HEK293T (cell line): Measurements from ENCODE around the gene UBE2O.

Experiments used
- CTCF ChIA-PET: fragments of 350-600 bp; formaldehyde crosslinking; extraction: SDS; loops from one replicate; lab custom pipeline; 2021; ENCODE audit warnings: antibody characterized with exemption, inconsistent platforms; lab: Yijun Ruan, JAX
- POLR2A ChIA-PET: fragments of 350-600 bp; formaldehyde crosslinking; extraction: SDS; loops from one replicate; lab custom pipeline; 2020; ENCODE audit warnings: antibody characterized with exemption, inconsistent platforms; lab: Yijun Ruan, JAX
- DNase-seq: peaks from one replicate; pipeline ENCODE4 v3.0.0; 2012; ENCODE audit warnings: mixed read lengths; ENCODE audit errors: extremely low spot score
- ARNT ChIP-seq: fragments of 450-650 bp; IDR thresholded peaks from 2 replicates; pipeline ENCODE4 v1.6.1; 2017; ENCODE audit warnings: mild to moderate bottlenecking
- BHLHE40 ChIP-seq: fragments of 450-650 bp; IDR thresholded peaks from 2 replicates; pipeline ENCODE4 v1.6.1; 2016; ENCODE audit warnings: mild to moderate bottlenecking, moderate library complexity, borderline replicate concordance
- CTBP1 ChIP-seq: fragments of 450-650 bp; IDR thresholded peaks from 2 replicates; pipeline ENCODE4 v1.6.1; 2016; ENCODE audit warnings: borderline replicate concordance
- ELF4 ChIP-seq: fragments of 450-650 bp; IDR thresholded peaks from 2 replicates; pipeline ENCODE4 v1.6.1; 2017; ENCODE audit warnings: antibody characterized with exemption
- FOXA1 ChIP-seq: fragments of 450-650 bp; IDR thresholded peaks from 2 replicates; pipeline ENCODE4 v1.6.1; 2016; ENCODE audit warnings: mild to moderate bottlenecking
- FOXK2 ChIP-seq: fragments of 450-650 bp; IDR thresholded peaks from 2 replicates; pipeline ENCODE4 v1.6.1; 2016; ENCODE audit warnings: mild to moderate bottlenecking
- FOXM1 ChIP-seq: fragments of 450-650 bp; IDR thresholded peaks from 2 replicates; pipeline ENCODE4 v1.6.1; 2017; ENCODE audit warnings: mild to moderate bottlenecking, borderline replicate concordance
- HDGF ChIP-seq: fragments of 450-650 bp; IDR thresholded peaks from 2 replicates; pipeline ENCODE4 v1.6.1; 2017; ENCODE audit warnings: antibody characterized with exemption, borderline replicate concordance
- L3MBTL2 ChIP-seq: fragments of 450-650 bp; conservative IDR thresholded peaks from 2 replicates; pipeline ENCODE4 v1.6.1; 2016; ENCODE audit warnings: mild to moderate bottlenecking
- LEF1 ChIP-seq: fragments of 450-650 bp; IDR thresholded peaks from 2 replicates; pipeline ENCODE4 v1.6.1; 2017; ENCODE audit warnings: mild to moderate bottlenecking, borderline replicate concordance
- NFRKB ChIP-seq: fragments of 450-650 bp; IDR thresholded peaks from 2 replicates; pipeline ENCODE4 v1.6.1; 2016; ENCODE audit warnings: mild to moderate bottlenecking, moderate library complexity
- PKNOX1 ChIP-seq: fragments of 450-650 bp; IDR thresholded peaks from 2 replicates; pipeline ENCODE4 v1.6.1; 2016
- SP1 ChIP-seq: fragments of 450-650 bp; IDR thresholded peaks from 2 replicates; pipeline ENCODE4 v1.6.1; 2017
- SUZ12 ChIP-seq: fragments of 450-650 bp; IDR thresholded peaks from 2 replicates; pipeline ENCODE4 v1.6.1; 2016; ENCODE audit warnings: mild to moderate bottlenecking
- TARDBP ChIP-seq: fragments of 450-650 bp; IDR thresholded peaks from 2 replicates; pipeline ENCODE4 v1.6.1; 2016
- ZNF384 ChIP-seq: fragments of 450-650 bp; IDR thresholded peaks from 2 replicates; pipeline ENCODE4 v1.6.1; 2016

UBE2O gene

GRCh38 chr17:76499267-76499667 is 46.3 kb upstream of the UBE2O start:
- no peak for DNase-seq
- ChIA-PET POLR2A (interaction anchor here (1.1 to 2.2 kb wide), 3 partner anchors 10 to 172 kb away, joined by 4 to 6 read pairs (median 5); no protein-coding TSS in a partner anchor), CTCF (interaction anchor here (0.6 to 1.7 kb wide), 4 partner anchors 32 to 136 kb away, joined by 3 to 4 read pairs (median 4); partner anchors contain the start of genes AANAT and PRCD)
- TF ChIP-seq TARDBP = no peak
- no peak for TF ChIP-seq CTBP1
- TF ChIP-seq HDGF = no peak
- no peak for TF ChIP-seq FOXA1
- no peak for TF ChIP-seq NFRKB

- CTCF ChIA-PET = interaction anchor here (1.2 to 1.7 kb wide), 3 partner anchors 32 to 42 kb away, joined by 3 to 4 read pairs (median 4); partner anchors contain the start of genes AANAT and PRCD
- POLR2A ChIA-PET = interaction anchor here (1.6 to 2.2 kb wide), 2 partner anchors 9 to 172 kb away, joined by 5 to 6 read pairs; no protein-coding TSS in a partner anchor
- DNase-seq = no peak
- TF ChIP-seq HDGF (no peak), BHLHE40 (no peak), FOXK2 (no peak), FOXM1 (no peak), SP1 (no peak), L3MBTL2 (no peak), LEF1 (no peak), FOXA1 (no peak), TARDBP (no peak), NFRKB (no peak), ZNF384 (no peak)
Observed at GRCh38 chr17:76498876-76499251, 45.9 kb upstream of the UBE2O start.

- TF ChIP-seq FOXM1 = no peak
- TF ChIP-seq SUZ12 = no peak
- no peak for TF ChIP-seq L3MBTL2
- TF ChIP-seq BHLHE40 = no peak
- no peak for TF ChIP-seq HDGF
- TF ChIP-seq ARNT = no peak
- TF ChIP-seq ZNF384 = no peak
- TF ChIP-seq FOXA1 = no peak
- TF ChIP-seq NFRKB = no peak
- no peak for TF ChIP-seq ELF4
- TF ChIP-seq TARDBP = no peak
- peak; percentile 43 for DNase-seq
- POLR2A ChIA-PET = interaction anchor here (1.6 to 2.2 kb wide), 2 partner anchors 8 to 173 kb away, joined by 5 to 6 read pairs; no protein-coding TSS in a partner anchor
- CTCF ChIA-PET = interaction anchor here (1.2 to 1.7 kb wide), 3 partner anchors 9 to 40 kb away, joined by 3 to 4 read pairs (median 4); partner anchors contain the start of gene AANAT
Observed at GRCh38 chr17:76497979-76498875, 45.3 kb upstream of the UBE2O start.

GRCh38 chr17:76497699-76497978 is 44.7 kb upstream of the UBE2O start:
- ChIA-PET POLR2A (interaction anchor here (2.2 kb wide), 1 partner anchor 174 kb away, joined by 6 read pairs; no protein-coding TSS in a partner anchor), CTCF (interaction anchor here (1.2 to 1.7 kb wide), 3 partner anchors 9 to 99 kb away, joined by 3 to 4 read pairs (median 3); partner anchors contain the start of gene AANAT)
- DNase-seq = no peak
- no peak for TF ChIP-seq BHLHE40
- TF ChIP-seq LEF1 = no peak
- no peak for TF ChIP-seq FOXK2
- no peak for TF ChIP-seq SUZ12
- TF ChIP-seq ELF4 = no peak
- no peak for TF ChIP-seq FOXM1
- no peak for TF ChIP-seq CTBP1
- TF ChIP-seq SP1 = no peak
- TF ChIP-seq PKNOX1 = no peak
- TF ChIP-seq FOXA1 = no peak
- no peak for TF ChIP-seq TARDBP
- TF ChIP-seq HDGF = no peak
- TF ChIP-seq ZNF384 = no peak
- no peak for TF ChIP-seq L3MBTL2

- CTCF ChIA-PET = interaction anchor here (1.2 kb wide), 1 partner anchor 98 kb away, joined by 3 read pairs; no protein-coding TSS in a partner anchor
- POLR2A ChIA-PET = no interaction called here
- DNase-seq = no peak
- TF ChIP-seq LEF1 (no peak), ZNF384 (no peak), BHLHE40 (no peak), FOXM1 (no peak), ELF4 (no peak), ARNT (no peak), FOXK2 (no peak)
Observed at GRCh38 chr17:76496464-76496863, 43.5 kb upstream of the UBE2O start.

- ChIA-PET POLR2A (no interaction called here), CTCF (no interaction called here)
- TF ChIP-seq NFRKB = no peak
- no peak for TF ChIP-seq SUZ12
- no peak for TF ChIP-seq ELF4
- TF ChIP-seq CTBP1 = no peak
- TF ChIP-seq TARDBP = no peak
- TF ChIP-seq FOXK2 = no peak
- no peak for TF ChIP-seq PKNOX1
- no peak for TF ChIP-seq SP1
- DNase-seq = no peak
Observed at GRCh38 chr17:76495663-76496400, 42.9 kb upstream of the UBE2O start.
